Measurements from ENCODE around the gene SFXN3.

- TF ChIP-seq EZH2 (IDR thresholded peaks at IDR 0.05): no peak
- no peak for TF ChIP-seq POLR2AphosphoS5 (IDR thresholded peaks at IDR 0.05; ENCODE audit: borderline replicate concordance, low read depth, low read length)
- no peak for TF ChIP-seq FOXP2 (optimal IDR thresholded peaks at IDR 0.05; ENCODE audit: control extremely low read depth, extremely low read length, insufficient read depth)
These were observed 44.7 kb downstream of the SFXN3 start for GRCh38 chr10:101075775-101076174.
